Neural cell (in vitro differentiated cells): ENCODE results near the gene OR52A1.

Experiments
- MXI1 ChIP-seq: fragments of 450-650 bp; conservative IDR thresholded peaks from 2 replicates; pipeline ENCODE4 v1.6.1; 2014; ENCODE audit warnings: antibody characterized with exemption, mild to moderate bottlenecking; ENCODE audit not compliant: poor library complexity, severe bottlenecking
- POLR2AphosphoS5 ChIP-seq: IDR thresholded peaks from 2 replicates; pipeline ENCODE4 v1.6.1; 2012
- RAD21 ChIP-seq: fragments of 450-650 bp; conservative IDR thresholded peaks from 2 replicates; pipeline ENCODE4 v1.6.1; 2014; ENCODE audit warnings: antibody characterized with exemption, mild to moderate bottlenecking, moderate library complexity
- TF ChIP-seq, protein P1 (sequence below): IDR thresholded peaks from 2 replicates; pipeline ENCODE4 v1.6.1; 2012; ENCODE audit warnings: borderline replicate concordance
- TF ChIP-seq, protein P2 (sequence below): fragments of 450-650 bp; IDR thresholded peaks from 2 replicates; pipeline ENCODE4 v1.5.1; 2014; ENCODE audit warnings: antibody characterized with exemption, mild to moderate bottlenecking, moderate library complexity; ENCODE audit not compliant: poor library complexity, severe bottlenecking

DNA sequence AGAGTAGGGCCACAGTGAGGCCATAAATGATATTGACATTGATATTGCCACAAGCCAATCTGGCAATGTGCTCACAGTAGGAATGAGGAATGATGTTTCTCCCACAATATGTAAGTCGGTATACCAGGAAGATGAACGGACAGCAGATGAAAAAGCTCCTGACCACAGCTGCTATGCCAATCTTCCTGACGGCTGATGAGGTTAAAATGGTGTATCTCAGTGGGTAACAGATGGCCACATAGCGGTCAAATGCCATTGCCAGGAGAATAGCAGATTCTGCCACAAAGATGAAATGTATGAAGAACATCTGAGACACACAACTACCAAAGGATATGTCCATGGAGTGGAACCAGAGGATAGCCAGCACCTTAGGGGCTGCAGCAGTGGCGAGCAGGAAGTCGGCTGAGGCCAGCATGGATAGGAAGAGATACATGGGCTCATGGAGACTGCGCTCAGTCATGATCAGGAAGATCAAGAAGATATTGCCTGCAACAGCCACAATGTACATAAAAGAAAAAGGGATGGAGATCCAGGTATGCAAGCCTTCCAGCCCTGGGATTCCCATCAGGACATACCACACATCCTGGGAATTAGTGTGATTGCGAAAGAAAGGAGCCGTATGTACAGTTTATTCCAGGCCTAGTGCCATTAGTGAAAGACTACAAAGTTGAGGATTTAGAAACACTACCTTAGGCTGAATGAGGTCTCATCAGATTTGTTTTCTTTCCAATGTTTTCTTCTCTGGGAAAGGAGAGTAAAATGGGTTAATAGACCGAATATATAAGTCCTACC lies 23.7 kb upstream of the OR52A1 start:
- TF ChIP-seq, protein P1, sequence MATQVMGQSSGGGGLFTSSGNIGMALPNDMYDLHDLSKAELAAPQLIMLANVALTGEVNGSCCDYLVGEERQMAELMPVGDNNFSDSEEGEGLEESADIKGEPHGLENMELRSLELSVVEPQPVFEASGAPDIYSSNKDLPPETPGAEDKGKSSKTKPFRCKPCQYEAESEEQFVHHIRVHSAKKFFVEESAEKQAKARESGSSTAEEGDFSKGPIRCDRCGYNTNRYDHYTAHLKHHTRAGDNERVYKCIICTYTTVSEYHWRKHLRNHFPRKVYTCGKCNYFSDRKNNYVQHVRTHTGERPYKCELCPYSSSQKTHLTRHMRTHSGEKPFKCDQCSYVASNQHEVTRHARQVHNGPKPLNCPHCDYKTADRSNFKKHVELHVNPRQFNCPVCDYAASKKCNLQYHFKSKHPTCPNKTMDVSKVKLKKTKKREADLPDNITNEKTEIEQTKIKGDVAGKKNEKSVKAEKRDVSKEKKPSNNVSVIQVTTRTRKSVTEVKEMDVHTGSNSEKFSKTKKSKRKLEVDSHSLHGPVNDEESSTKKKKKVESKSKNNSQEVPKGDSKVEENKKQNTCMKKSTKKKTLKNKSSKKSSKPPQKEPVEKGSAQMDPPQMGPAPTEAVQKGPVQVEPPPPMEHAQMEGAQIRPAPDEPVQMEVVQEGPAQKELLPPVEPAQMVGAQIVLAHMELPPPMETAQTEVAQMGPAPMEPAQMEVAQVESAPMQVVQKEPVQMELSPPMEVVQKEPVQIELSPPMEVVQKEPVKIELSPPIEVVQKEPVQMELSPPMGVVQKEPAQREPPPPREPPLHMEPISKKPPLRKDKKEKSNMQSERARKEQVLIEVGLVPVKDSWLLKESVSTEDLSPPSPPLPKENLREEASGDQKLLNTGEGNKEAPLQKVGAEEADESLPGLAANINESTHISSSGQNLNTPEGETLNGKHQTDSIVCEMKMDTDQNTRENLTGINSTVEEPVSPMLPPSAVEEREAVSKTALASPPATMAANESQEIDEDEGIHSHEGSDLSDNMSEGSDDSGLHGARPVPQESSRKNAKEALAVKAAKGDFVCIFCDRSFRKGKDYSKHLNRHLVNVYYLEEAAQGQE, result no peak
- TF ChIP-seq MXI1 (no peak), RAD21 (no peak), POLR2AphosphoS5 (no peak)
- TF ChIP-seq, protein P2, sequence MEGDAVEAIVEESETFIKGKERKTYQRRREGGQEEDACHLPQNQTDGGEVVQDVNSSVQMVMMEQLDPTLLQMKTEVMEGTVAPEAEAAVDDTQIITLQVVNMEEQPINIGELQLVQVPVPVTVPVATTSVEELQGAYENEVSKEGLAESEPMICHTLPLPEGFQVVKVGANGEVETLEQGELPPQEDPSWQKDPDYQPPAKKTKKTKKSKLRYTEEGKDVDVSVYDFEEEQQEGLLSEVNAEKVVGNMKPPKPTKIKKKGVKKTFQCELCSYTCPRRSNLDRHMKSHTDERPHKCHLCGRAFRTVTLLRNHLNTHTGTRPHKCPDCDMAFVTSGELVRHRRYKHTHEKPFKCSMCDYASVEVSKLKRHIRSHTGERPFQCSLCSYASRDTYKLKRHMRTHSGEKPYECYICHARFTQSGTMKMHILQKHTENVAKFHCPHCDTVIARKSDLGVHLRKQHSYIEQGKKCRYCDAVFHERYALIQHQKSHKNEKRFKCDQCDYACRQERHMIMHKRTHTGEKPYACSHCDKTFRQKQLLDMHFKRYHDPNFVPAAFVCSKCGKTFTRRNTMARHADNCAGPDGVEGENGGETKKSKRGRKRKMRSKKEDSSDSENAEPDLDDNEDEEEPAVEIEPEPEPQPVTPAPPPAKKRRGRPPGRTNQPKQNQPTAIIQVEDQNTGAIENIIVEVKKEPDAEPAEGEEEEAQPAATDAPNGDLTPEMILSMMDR, result no peak
